ENCODE measurements around the gene SYT6. TPM values are rescaled to one million over a fixed set of nuclear protein-coding genes. Genes with fewer than 3 reads are reported as not detected.

The SYT6 gene
- total RNA-seq, 2 experiments from 2014 or later: not detected

DNA sequence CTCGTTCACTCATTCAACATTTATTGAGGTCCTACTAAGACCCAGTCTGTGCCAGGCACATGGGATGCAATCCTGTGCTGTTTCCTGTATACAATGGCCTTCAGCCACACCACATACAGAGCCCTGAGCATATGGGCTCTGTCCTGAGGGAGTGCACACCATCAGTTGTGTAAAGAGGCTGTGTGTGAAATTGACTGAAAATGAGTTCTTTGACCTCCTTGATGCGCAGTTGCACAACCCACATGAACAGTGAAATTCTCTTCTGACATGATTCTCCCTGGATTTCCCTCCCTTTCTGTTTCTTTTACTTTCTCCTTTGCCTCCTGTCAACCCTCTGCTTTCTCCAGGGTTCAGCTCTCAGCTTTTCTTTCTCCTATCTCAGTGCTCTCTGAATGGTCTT lies 6.3 kb upstream of the SYT6 start:
- Histone ChIP-seq H3K4me2 (ENCODE audit: low read length) (no peak overlapping the region), H2AFZ (ENCODE audit: low read length) (no peak overlapping the region), H4K20me1 (ENCODE audit: insufficient read depth, low read length) (no peaks in the 10 kb centered on the region), H3K36me3 (ENCODE audit: insufficient read depth, low read length) (no peaks in the 10 kb centered on the region), H3K4me1 (ENCODE audit: insufficient read depth, low read length, poor library complexity, severe bottlenecking) (no peaks in the 10 kb centered on the region), H3K27ac (ENCODE audit: low read depth, low read length, poor library complexity, severe bottlenecking) (no peak overlapping the region), H3K9me2 (ENCODE audit: insufficient read depth, low read length) (no peaks in the 10 kb centered on the region), H3K9me3 (ENCODE audit: low read length) (no peaks in the 10 kb centered on the region), H3K79me2 (ENCODE audit: insufficient read depth, low read depth, low read length) (no peaks in the 10 kb centered on the region), H3K4me3 (ENCODE audit: low read depth, low read length, poor library complexity, severe bottlenecking) (no peak overlapping the region)
- no TSS peak for BruUV-seq (replicated peaks)
- ChIA-PET CTCF (ENCODE audit: unreplicated experiment) (no interaction called here), POLR2A (no interaction called here)
- TF ChIP-seq EZH2phosphoT487 (IDR thresholded peaks at IDR 0.05; ENCODE audit: borderline replicate concordance, low read depth, low read length) (no peak), CTCF (conservative IDR thresholded peaks at IDR 0.05; ENCODE audit: low read length) (no peak)
- intact Hi-C loops (cut with micrococcal nuclease; ENCODE audit: unreplicated experiment): no loop called here
- no peak for DNase-seq (ENCODE audit: low spot score)

DNA sequence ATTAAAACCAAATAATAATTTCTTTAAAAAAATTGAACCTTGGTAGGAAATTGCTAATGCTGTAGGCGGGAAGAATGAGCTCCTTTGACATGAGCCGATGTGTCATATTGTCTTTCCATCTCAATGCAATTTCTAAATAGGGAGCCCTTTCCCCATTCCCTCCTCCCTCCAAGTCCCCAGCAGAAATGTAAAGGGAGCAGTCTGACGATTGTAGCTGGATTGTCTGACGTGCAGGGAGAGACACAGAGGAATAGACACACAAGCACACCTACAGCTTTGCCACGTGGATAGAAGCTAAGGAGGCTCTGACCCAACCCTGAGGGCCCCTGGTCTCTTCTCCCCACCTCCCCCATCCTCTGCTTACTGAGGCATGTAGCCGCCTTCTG lies 3.6 kb upstream of the SYT6 start:
- H3K79me2 ChIP-seq (ENCODE audit: insufficient read depth, low read depth, low read length): no peaks in the 10 kb centered on the region
- POLR2A ChIA-PET: no interaction called here
- H3K27ac ChIP-seq (ENCODE audit: low read depth, low read length, poor library complexity, severe bottlenecking): no peak overlapping the region
- H3K36me3 ChIP-seq (ENCODE audit: insufficient read depth, low read length): no peaks in the 10 kb centered on the region
- H4K20me1 ChIP-seq (ENCODE audit: insufficient read depth, low read length): no peaks in the 10 kb centered on the region
- H2AFZ ChIP-seq (ENCODE audit: low read length): no peak overlapping the region
- CTCF ChIA-PET (ENCODE audit: unreplicated experiment): no interaction called here
- intact Hi-C loops (cut with micrococcal nuclease; ENCODE audit: unreplicated experiment): no loop called here
- no peak for DNase-seq (ENCODE audit: low spot score)
- no peak overlapping the region for H3K4me2 ChIP-seq (ENCODE audit: low read length)
- no peak overlapping the region for H3K4me3 ChIP-seq (ENCODE audit: low read depth, low read length, poor library complexity, severe bottlenecking)
- no peaks in the 10 kb centered on the region for H3K4me1 ChIP-seq (ENCODE audit: insufficient read depth, low read length, poor library complexity, severe bottlenecking)
- H3K9me2 ChIP-seq (ENCODE audit: insufficient read depth, low read length): no peaks in the 10 kb centered on the region
- no peak for TF ChIP-seq EZH2phosphoT487 (IDR thresholded peaks at IDR 0.05; ENCODE audit: borderline replicate concordance, low read depth, low read length)
- TF ChIP-seq CTCF (conservative IDR thresholded peaks at IDR 0.05; ENCODE audit: low read length): no peak
- no peaks in the 10 kb centered on the region for H3K9me3 ChIP-seq (ENCODE audit: low read length)
- BruUV-seq (replicated peaks): no TSS peak

- Histone ChIP-seq H3K9me2 (ENCODE audit: insufficient read depth, low read length) (no peaks in the 10 kb centered on the region), H3K4me1 (ENCODE audit: insufficient read depth, low read length, poor library complexity, severe bottlenecking) (no peaks in the 10 kb centered on the region), H3K36me3 (ENCODE audit: insufficient read depth, low read length) (no peaks in the 10 kb centered on the region), H3K27ac (ENCODE audit: low read depth, low read length, poor library complexity, severe bottlenecking) (no peak overlapping the region), H3K4me2 (ENCODE audit: low read length) (no peak overlapping the region), H3K9me3 (ENCODE audit: low read length) (no peaks in the 10 kb centered on the region), H3K4me3 (ENCODE audit: low read depth, low read length, poor library complexity, severe bottlenecking) (no peak overlapping the region), H2AFZ (ENCODE audit: low read length) (no peak overlapping the region), H4K20me1 (ENCODE audit: insufficient read depth, low read length) (no peaks in the 10 kb centered on the region), H3K79me2 (ENCODE audit: insufficient read depth, low read depth, low read length) (no peaks in the 10 kb centered on the region)
- DNase-seq (ENCODE audit: low spot score): no peak
- ChIA-PET CTCF (ENCODE audit: unreplicated experiment) (no interaction called here), POLR2A (no interaction called here)
- intact Hi-C loops (cut with micrococcal nuclease; ENCODE audit: unreplicated experiment): no loop called here
- no TSS peak for BruUV-seq (replicated peaks)
- no peak for TF ChIP-seq EZH2phosphoT487 (IDR thresholded peaks at IDR 0.05; ENCODE audit: borderline replicate concordance, low read depth, low read length)
- TF ChIP-seq CTCF (conservative IDR thresholded peaks at IDR 0.05; ENCODE audit: low read length): no peak
Measured at GRCh38 chr1:114156538-114157274, 3.0 kb upstream of the SYT6 start.

Data from OCI-LY7 (cell line).